Brain microvascular endothelial cell (primary cell): ENCODE results near the gene ELSPBP1.
"Not testable (repeated sequence)": the region's sequence is repeated elsewhere in the genome, so short reads cannot be mapped to it uniquely, and the experiment has no call there.

Experiments used
- DNase-seq: peaks from one replicate; pipeline ENCODE4 v3.0.0-alpha.2; 2020
- H3K27ac ChIP-seq: fragments of 250-450 bp; sonication (Bioruptor Pico); 2 replicates; pipeline ENCODE4 v1.5.1; 2020; ENCODE audit warnings: mild to moderate bottlenecking, moderate library complexity
- H3K27me3 ChIP-seq: fragments of 250-450 bp; sonication (Bioruptor Pico); replicated peaks from 2 replicates; pipeline ENCODE4 v1.5.1; 2020; ENCODE audit warnings: mild to moderate bottlenecking
- H3K36me3 ChIP-seq: fragments of 250-450 bp; sonication (Bioruptor Pico); replicated peaks from 2 replicates; pipeline ENCODE4 v1.5.1; 2020; ENCODE audit warnings: mild to moderate bottlenecking
- H3K4me3 ChIP-seq: 2 replicates; pipeline ENCODE4 v1.5.1; 2011; ENCODE audit warnings: low read depth, mild to moderate bottlenecking, control low read depth, low read length, moderate library complexity
- in situ Hi-C: cut with HindIII; loops from 2 replicates; pipeline ENCODE4 v1.10.0; 2017; ENCODE audit warnings: low sequenced_read_pairs, low pct_ligation_motif_present
- TF ChIP-seq, protein P1 (sequence below): IDR thresholded peaks from 2 replicates; pipeline ENCODE4 v1.5.1; 2011; ENCODE audit warnings: low read depth, mild to moderate bottlenecking, moderate library complexity, low read length, control low read depth, inconsistent platforms; ENCODE audit errors: missing control alignments

The ELSPBP1 gene

DNA sequence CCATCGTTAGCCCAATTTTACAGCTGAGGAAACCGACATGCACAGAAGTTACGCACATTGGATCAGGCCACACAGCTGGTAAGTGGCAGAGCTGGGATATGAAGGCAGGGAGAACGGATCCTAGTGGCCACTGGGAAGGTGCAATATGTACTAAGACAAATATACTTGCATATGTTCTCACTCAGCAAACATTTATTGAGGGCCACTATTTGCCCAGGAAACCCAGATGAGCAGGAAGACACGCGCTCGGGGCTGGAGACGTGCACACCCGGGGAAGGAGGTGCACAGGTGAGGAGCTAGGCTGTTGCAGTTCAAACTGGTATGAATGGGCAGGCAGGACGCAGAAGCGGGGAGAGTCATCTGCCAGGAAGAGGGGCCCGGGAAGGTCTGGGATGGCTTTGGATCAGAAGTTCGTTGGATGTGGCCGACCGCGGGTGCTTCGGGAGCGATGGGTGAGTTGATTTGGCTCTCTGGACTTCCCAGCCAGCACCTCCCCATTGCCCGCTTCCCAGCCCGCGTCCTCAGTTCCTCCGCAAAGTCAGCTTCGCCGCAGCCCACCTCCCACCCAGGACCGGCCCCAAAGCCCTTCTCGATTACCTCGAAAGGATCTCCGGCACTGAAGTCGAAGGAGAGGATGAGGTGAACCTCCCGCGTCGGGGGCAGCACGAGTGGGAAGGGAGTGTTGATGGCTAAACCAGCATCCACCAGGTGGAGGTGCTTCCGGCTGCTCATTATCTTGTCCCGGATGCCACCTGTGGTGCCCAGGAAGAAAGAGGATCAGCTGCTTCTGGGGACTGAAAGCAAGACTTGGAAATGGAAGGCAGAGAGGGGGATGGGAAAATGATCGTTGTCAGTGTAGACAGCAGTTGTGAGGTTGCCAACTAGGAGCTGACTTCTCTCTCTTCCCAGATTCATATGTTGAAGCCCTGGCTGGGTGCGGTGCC, 67.2 kb downstream of the ELSPBP1 start:
- no peak overlapping the region for H3K27ac ChIP-seq
- no peaks in the 10 kb centered on the region for H3K27me3 ChIP-seq
- TF ChIP-seq, protein P1, sequence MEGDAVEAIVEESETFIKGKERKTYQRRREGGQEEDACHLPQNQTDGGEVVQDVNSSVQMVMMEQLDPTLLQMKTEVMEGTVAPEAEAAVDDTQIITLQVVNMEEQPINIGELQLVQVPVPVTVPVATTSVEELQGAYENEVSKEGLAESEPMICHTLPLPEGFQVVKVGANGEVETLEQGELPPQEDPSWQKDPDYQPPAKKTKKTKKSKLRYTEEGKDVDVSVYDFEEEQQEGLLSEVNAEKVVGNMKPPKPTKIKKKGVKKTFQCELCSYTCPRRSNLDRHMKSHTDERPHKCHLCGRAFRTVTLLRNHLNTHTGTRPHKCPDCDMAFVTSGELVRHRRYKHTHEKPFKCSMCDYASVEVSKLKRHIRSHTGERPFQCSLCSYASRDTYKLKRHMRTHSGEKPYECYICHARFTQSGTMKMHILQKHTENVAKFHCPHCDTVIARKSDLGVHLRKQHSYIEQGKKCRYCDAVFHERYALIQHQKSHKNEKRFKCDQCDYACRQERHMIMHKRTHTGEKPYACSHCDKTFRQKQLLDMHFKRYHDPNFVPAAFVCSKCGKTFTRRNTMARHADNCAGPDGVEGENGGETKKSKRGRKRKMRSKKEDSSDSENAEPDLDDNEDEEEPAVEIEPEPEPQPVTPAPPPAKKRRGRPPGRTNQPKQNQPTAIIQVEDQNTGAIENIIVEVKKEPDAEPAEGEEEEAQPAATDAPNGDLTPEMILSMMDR, result no peak
- no peak overlapping the region for H3K4me3 ChIP-seq
- no peaks in the 10 kb centered on the region for H3K36me3 ChIP-seq
- in situ Hi-C loops, result no loop called here
- no peak for DNase-seq

DNA sequence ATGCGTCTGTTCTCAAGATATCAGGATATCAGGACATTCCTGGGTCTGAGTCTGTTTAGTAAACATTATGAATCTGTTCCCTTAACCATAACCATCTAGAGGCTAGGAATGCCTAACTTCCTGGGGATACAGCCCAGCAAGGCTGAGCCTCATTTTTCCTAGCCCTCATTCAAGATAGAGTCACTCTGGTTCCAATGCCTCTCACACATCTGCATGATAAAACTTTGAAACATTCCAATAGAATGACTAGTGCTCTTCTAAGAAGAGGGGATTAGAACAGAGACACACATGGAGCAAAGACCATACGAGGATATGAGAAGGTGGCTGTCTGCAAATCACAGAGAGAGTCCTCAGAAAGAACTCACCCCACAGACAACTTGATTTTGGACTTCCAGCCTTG, 70.1 kb downstream of the ELSPBP1 start:
- H3K36me3 ChIP-seq, result no peaks in the 10 kb centered on the region
- no peak overlapping the region for H3K27ac ChIP-seq
- no peak overlapping the region for H3K4me3 ChIP-seq
- in situ Hi-C loops, result no loop called here
- TF ChIP-seq, protein P1, result no peak
- peak; percentile 13 for DNase-seq
- H3K27me3 ChIP-seq, result no peaks in the 10 kb centered on the region

- in situ Hi-C loops, result no loop called here
- Histone ChIP-seq H3K27me3 (no peaks in the 10 kb centered on the region), H3K36me3 (no peaks in the 10 kb centered on the region), H3K4me3 (no peak overlapping the region), H3K27ac (no peak overlapping the region)
- TF ChIP-seq, protein P1, result peak; percentile 15
- DNase-seq, result no peak
Measured at GRCh38 chr19:48069435-48069834, 75.0 kb downstream of the ELSPBP1 start.

GRCh38 chr19:48070177-48070769, 75.8 kb downstream of the ELSPBP1 start:
- in situ Hi-C loops, H3K36me3 ChIP-seq, H3K27ac ChIP-seq, H3K4me3 ChIP-seq, H3K27me3 ChIP-seq, DNase-seq: not testable (repeated sequence)
